Activated naive CD4-positive, alpha-beta T cell treated with anti-CD3 and anti-CD28 coated beads, Interleukin-2, amount 50 U/mL, for 24 hours (primary cell): ENCODE data around the gene CDR2.
"Not testable (repeated sequence)": the region's sequence is repeated elsewhere in the genome, so short reads cannot be mapped to it uniquely, and the experiment has no call there.

Experiments used
- H3K27ac Mint-ChIP-seq: one replicate; pipeline ENCODE4 v1.8.0; 2021; ENCODE audit warnings: mild to moderate bottlenecking, mixed read lengths
- H3K27me3 Mint-ChIP-seq: one replicate; pipeline ENCODE4 v1.8.0; 2021; ENCODE audit warnings: mixed read lengths
- H3K36me3 Mint-ChIP-seq: one replicate; pipeline ENCODE4 v1.8.0; 2021; ENCODE audit warnings: mixed read lengths
- H3K4me1 Mint-ChIP-seq: one replicate; pipeline ENCODE4 v1.8.0; 2021; ENCODE audit warnings: mixed read lengths
- H3K4me3 Mint-ChIP-seq: one replicate; pipeline ENCODE4 v1.8.0; 2021; ENCODE audit warnings: mild to moderate bottlenecking, mixed read lengths
- H3K9me3 Mint-ChIP-seq: one replicate; pipeline ENCODE4 v1.8.0; 2021; ENCODE audit warnings: mixed read lengths

CDR2 gene

DNA sequence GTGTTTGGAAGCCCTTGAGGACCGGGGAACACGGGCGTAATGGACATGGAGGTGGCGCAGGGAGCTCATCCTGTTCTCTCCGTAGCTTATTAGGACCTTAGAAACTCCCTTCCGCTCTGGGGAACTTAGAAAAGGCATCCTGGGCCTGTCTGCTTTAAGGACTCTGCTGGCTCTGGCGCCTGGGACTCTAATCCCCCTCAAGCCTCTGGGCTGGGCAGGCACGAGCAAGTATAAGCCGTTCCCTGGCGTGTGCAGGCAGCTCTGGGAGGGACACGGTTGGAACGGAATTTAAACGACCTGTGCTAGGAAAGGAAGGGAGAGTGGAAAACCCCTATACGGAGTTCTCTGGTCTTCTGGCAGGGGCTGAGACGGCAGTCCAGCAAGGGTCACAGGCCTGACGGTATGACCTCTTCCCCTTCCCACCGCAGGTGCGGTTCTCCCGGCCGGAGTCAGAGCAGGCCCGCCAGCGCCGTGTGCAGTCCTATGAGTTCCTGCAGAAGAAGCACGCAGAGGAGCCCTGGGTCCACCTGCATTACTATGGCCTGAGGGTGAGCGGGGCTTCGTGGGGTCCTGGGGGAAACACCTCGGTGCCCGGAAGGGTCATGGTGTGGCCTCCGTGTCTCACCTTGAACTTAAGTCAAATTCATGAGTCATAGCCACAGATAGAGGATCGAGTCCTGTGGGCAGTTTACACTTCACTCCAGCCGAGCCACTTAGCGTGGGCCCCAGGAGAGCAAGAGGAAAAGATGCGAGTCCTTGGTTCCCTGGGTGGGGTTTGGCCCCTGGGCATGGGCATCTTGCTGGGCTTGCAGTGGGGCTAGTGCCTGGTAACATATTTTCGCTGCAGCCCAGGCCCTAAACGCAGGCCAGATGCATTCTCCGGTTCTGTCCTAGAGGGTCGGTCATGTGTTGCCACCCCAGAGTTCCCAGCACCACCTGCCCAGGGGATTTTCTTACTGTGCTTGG lies 59.5 kb downstream of the CDR2 start:
- no peaks in the 10 kb centered on the region for H3K4me1 Mint-ChIP-seq
- no peaks in the 10 kb centered on the region for H3K27me3 Mint-ChIP-seq
- H3K4me3 Mint-ChIP-seq = no peak overlapping the region
- no peak overlapping the region for H3K27ac Mint-ChIP-seq
- H3K9me3 Mint-ChIP-seq = no peaks in the 10 kb centered on the region
- H3K36me3 Mint-ChIP-seq = peaks cover 7% of the 10 kb centered on the region

DNA sequence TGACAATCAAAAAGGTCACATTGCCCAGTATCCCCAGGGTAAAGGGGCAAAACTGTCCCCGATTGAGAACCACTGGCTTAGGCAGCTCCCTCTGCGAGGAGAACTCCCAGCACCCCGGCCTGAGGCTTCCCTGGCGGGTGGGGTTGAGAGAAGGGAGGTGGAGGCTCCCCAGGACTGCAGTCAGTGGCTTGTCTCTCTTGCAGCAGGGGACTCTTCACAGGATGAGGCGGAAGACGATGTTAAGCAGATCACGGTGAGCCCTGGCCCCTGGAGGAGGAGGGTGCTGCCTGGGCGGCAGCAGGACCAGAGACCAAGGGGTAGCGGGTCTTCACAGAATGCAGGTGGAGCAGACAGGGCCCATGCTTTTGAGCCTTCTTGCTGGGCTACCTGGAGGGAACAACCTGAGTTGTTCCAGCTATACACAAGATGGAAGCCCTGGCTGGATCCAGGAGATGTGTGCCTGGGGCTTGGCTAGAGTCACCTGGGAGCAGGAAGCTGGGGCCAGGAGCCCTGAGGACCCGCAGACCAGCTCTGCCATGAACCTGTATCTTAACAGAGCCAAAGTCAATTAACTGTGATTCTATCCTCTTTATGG lies 60.4 kb downstream of the CDR2 start:
- H3K4me1 Mint-ChIP-seq = no peaks in the 10 kb centered on the region
- H3K27me3 Mint-ChIP-seq = no peaks in the 10 kb centered on the region
- no peak overlapping the region for H3K27ac Mint-ChIP-seq
- no peaks in the 10 kb centered on the region for H3K9me3 Mint-ChIP-seq
- H3K4me3 Mint-ChIP-seq = no peak overlapping the region
- H3K36me3 Mint-ChIP-seq = peaks cover 7% of the 10 kb centered on the region

DNA sequence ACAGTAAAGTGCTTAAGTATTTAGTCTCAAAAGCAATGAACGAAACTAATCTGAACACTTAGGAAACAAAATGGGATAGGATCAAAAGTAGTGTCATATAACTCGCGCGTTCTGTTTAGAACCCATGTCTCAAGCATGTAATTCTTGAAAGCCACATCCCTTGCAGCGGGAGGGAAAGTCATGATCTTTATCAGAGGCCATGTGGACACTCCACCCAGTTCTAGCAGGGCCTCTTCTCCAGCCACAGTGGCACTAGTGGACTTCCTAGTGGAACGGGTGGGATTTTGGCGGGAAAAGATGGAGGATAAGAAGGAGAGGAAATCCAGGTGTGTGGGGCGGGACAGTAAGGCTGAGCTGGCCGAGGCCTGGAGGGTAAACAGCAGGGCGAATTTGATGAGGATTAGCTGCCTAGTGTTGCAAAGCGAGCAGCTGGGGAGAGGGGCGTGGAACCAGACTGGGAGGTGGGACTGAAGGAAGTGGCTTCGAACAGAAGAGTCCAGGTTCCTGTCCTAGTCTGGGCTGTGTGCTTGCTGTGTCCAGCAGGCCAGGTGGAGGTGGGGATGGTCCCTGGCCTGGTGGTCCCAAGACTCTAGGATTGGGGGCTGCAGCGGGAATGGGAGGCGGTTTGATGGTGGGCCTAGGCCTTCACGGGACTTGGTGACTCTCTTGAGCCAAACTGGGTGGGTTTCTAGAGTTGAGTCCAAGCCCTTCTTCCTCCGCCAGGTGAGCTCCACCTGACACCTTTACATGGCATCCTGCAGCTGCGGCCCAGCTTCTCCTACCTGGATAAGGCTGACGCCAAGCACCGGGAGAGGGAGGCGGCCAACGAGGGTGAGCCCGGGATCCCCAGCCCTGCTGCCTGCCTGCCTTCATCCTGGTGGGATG lies 61.3 kb downstream of the CDR2 start:
- H3K27ac Mint-ChIP-seq = peak overlapping the region; percentile 19
- no peaks in the 10 kb centered on the region for H3K9me3 Mint-ChIP-seq
- no peak overlapping the region for H3K4me3 Mint-ChIP-seq
- no peaks in the 10 kb centered on the region for H3K27me3 Mint-ChIP-seq
- H3K36me3 Mint-ChIP-seq = peaks cover 9% of the 10 kb centered on the region
- H3K4me1 Mint-ChIP-seq = no peaks in the 10 kb centered on the region

- Mint-ChIP-seq H3K4me3 (no peak overlapping the region), H3K27me3 (no peaks in the 10 kb centered on the region), H3K9me3 (no peaks in the 10 kb centered on the region), H3K27ac (no peak overlapping the region), H3K4me1 (no peaks in the 10 kb centered on the region), H3K36me3 (peaks cover 10% of the 10 kb centered on the region)
These were observed 62.9 kb downstream of the CDR2 start for GRCh38 chr16:22311520-22311919.

GRCh38 chr16:22308824-22309520 lies 65.4 kb downstream of the CDR2 start:
- Mint-ChIP-seq H3K27ac (no peak overlapping the region), H3K4me3 (no peak overlapping the region), H3K4me1 (peaks cover 5% of the 10 kb centered on the region), H3K36me3 (peaks cover 8% of the 10 kb centered on the region), H3K27me3 (no peaks in the 10 kb centered on the region), H3K9me3 (no peaks in the 10 kb centered on the region)

DNA sequence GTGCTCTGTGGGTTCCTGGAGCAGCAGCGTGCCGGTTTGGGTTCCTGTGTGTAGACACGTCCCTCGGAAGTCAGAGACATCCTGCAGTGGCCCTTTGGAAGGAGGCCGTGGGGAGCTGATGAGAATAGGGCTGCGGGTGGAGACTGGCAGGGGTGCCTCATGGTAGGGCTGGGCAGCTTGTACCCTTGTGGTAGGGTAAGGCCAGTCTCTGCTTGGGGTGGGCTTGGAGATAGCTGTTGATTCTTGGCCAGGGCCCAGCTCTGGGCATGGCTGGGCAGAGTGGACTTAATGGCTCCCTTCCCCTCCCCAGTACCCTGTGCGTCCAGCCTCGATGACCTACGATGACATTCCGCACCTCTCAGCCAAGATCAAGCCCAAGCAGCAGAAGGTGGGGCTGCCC lies 66.6 kb downstream of the CDR2 start:
- H3K4me1 Mint-ChIP-seq = peaks cover 11% of the 10 kb centered on the region
- no peak overlapping the region for H3K27ac Mint-ChIP-seq
- H3K4me3 Mint-ChIP-seq = no peak overlapping the region
- H3K27me3 Mint-ChIP-seq = no peaks in the 10 kb centered on the region
- H3K9me3 Mint-ChIP-seq = no peaks in the 10 kb centered on the region
- peaks cover 5% of the 10 kb centered on the region for H3K36me3 Mint-ChIP-seq

GRCh38 chr16:22306788-22307187 lies 67.6 kb downstream of the CDR2 start:
- H3K27me3 Mint-ChIP-seq = no peaks in the 10 kb centered on the region
- H3K4me3 Mint-ChIP-seq = no peak overlapping the region
- H3K27ac Mint-ChIP-seq = no peak overlapping the region
- no peaks in the 10 kb centered on the region for H3K9me3 Mint-ChIP-seq
- peaks cover 21% of the 10 kb centered on the region for H3K4me1 Mint-ChIP-seq
- peaks cover 6% of the 10 kb centered on the region for H3K36me3 Mint-ChIP-seq

DNA sequence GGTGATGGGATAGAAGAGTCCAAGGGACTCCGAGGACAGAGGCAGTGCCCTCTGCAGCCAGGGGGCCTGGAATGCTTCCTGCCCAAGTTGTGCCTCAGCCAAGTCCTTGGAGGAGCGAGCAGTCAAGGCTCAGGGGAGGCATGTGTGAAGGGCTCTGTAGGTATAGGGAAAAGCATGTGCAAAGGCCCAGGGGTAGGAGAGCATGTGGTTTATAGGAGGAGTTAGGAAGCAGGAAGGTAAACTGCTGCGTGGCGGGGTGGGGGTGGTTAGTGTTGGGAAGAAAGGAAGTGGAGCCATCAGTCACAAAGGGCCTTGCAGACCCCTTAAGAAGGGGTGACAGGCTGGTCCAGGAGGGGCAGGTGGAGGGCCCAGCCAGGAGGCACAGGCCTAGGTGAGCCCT lies 70.0 kb downstream of the CDR2 start:
- H3K27ac Mint-ChIP-seq = peak overlapping the region; percentile 33
- H3K36me3 Mint-ChIP-seq = peaks cover 6% of the 10 kb centered on the region

GRCh38 chr16:22302776-22303363 lies 71.5 kb downstream of the CDR2 start:
- Mint-ChIP-seq H3K36me3 (peaks cover 5% of the 10 kb centered on the region), H3K27me3 (no peaks in the 10 kb centered on the region), H3K27ac (peak overlapping the region; percentile 9), H3K4me1 (peaks cover 53% of the 10 kb centered on the region), H3K9me3 (no peaks in the 10 kb centered on the region), H3K4me3 (no peak overlapping the region)

More for the DNA sequence above, 70.0 kb downstream of the CDR2 start:
- Mint-ChIP-seq H3K27me3 (no peaks in the 10 kb centered on the region), H3K4me1 (peaks cover 41% of the 10 kb centered on the region), H3K9me3 (no peaks in the 10 kb centered on the region), H3K4me3 (no peak overlapping the region)

DNA sequence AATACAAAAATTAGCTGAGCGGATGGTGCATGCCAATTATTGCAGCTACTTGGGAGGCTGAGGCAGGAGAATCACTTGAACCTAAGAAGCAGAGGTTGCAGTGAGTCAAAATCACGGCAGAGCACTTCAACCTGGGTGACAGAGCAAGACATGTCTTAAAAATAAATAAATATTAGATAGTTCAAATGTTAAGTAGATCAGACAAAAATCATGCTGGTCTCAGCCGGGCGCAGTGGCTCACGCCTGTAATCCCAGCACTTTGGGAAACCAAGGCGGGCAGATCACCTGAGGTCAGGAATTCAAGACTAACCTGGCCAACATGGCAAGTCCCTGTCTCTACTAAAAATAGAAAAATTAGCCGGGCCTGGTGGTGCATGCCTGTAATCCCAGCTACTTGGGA lies 73.0 kb downstream of the CDR2 start:
- H3K9me3 Mint-ChIP-seq, H3K27ac Mint-ChIP-seq, H3K4me3 Mint-ChIP-seq, H3K36me3 Mint-ChIP-seq, H3K27me3 Mint-ChIP-seq: not testable (repeated sequence)
- H3K4me1 Mint-ChIP-seq = peaks cover 53% of the 10 kb centered on the region

GRCh38 chr16:22300427-22301071 lies 73.9 kb downstream of the CDR2 start:
- Mint-ChIP-seq H3K4me3 (peak overlapping the region; percentile 96), H3K36me3 (peaks cover 5% of the 10 kb centered on the region), H3K27ac (no peak overlapping the region), H3K9me3 (no peaks in the 10 kb centered on the region), H3K4me1 (peaks cover 58% of the 10 kb centered on the region), H3K27me3 (no peaks in the 10 kb centered on the region)

GRCh38 chr16:22299036-22299435 lies 75.4 kb downstream of the CDR2 start:
- Mint-ChIP-seq H3K27ac (peak overlapping the region; percentile 99), H3K9me3 (no peaks in the 10 kb centered on the region), H3K4me1 (peaks cover 54% of the 10 kb centered on the region), H3K27me3 (no peaks in the 10 kb centered on the region), H3K4me3 (peak overlapping the region; percentile 96), H3K36me3 (peaks cover 5% of the 10 kb centered on the region)

- H3K27me3 Mint-ChIP-seq = no peaks in the 10 kb centered on the region
- H3K36me3 Mint-ChIP-seq = peaks cover 5% of the 10 kb centered on the region
- H3K4me3 Mint-ChIP-seq = peak overlapping the region; percentile 96
- no peaks in the 10 kb centered on the region for H3K9me3 Mint-ChIP-seq
- peaks cover 50% of the 10 kb centered on the region for H3K4me1 Mint-ChIP-seq
- peak overlapping the region; percentile 99 for H3K27ac Mint-ChIP-seq
These were observed 76.3 kb downstream of the CDR2 start for GRCh38 chr16:22297871-22298733.
